Forelimb muscle (tissue), 1 donor: ENCODE measurements around the gene CNRIP1. TPM values are rescaled to one million over a fixed set of nuclear protein-coding genes. Genes with fewer than 3 reads are reported as not detected.
"Not testable (repeated sequence)": the region's sequence is repeated elsewhere in the genome, so short reads cannot be mapped to it uniquely, and the experiment has no call there.

Source experiments
- DNase-seq: peaks from one replicate; pipeline ENCODE4 v3.0.0-alpha.2; 2013; ENCODE audit warnings: low read depth
- polyA plus RNA-seq: library from polyadenylated mRNA; unstranded; fragments of 120-200 nt; gene quantifications from one replicate; pipeline ENCODE4 v1.2.1, GENCODE V29; 2013; ENCODE audit not compliant: insufficient read length

CNRIP1 gene
- polyA plus RNA-seq, 1 donor, result 20.1 TPM

- no peak for DNase-seq
These were observed 20.7 kb upstream of the CNRIP1 start for GRCh38 chr2:68340226-68341061.

GRCh38 chr2:68336192-68336591 is 16.4 kb upstream of the CNRIP1 start:
- DNase-seq, result no peak

GRCh38 chr2:68333931-68334330 is 14.2 kb upstream of the CNRIP1 start:
- DNase-seq, result no peak

DNA sequence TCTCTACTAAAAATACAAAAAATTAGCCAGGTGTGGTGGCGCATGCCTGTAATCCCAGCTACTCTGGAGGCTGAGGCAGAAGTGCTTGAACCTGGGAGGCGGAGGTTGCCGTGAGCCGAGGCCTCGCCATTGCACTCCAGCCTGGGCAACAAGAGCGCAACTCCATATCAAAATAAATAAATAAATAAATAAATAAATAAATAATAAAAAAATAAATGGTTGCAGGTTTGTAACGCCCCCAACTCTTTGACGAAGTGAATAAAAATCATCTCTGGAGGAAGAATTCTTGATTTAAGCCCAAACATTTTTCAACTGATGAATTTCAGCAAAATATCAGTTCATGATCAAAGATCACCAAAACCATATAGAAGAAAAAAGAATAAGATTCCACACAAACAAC is 13.3 kb upstream of the CNRIP1 start:
- no peak for DNase-seq

DNA sequence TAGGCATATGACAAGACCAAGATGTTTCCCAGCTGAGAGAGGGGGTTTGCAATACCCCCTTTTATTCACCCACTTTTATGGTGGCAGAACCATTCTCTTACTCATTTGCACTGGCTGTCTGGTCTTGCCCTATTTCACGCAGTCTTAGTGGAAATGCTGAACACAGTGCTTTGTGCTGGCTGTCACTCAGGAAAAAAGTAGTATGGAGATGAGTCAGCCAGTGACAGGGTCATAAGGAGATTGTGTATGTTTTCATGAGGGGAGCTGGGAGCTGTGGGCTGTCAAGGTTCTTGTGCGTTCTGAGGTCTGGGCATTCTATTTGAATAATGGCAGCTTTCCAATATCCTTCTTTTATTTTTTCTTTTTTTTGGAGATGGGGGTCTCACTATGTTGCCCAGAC is 10.9 kb upstream of the CNRIP1 start:
- no peak for DNase-seq

DNA sequence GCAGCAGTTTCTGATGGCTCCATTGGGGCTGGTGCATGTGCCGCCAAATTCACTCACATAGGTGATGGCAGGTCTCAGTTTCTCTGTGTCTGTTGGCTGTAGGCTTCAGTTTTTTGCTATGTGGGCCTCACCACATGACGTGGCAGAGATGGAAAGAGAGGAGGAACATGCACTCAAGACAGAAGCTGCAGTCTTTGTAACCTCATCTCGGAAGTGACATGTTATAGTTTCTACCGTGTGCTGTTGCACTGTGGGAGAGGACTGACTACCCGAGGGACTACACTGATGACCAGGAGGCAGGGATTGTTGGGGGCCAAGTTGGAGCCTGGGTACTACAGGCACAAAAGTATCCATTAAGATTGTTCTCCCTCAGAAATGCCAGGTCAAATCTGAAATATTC is 9.2 kb upstream of the CNRIP1 start:
- no peak for DNase-seq

DNA sequence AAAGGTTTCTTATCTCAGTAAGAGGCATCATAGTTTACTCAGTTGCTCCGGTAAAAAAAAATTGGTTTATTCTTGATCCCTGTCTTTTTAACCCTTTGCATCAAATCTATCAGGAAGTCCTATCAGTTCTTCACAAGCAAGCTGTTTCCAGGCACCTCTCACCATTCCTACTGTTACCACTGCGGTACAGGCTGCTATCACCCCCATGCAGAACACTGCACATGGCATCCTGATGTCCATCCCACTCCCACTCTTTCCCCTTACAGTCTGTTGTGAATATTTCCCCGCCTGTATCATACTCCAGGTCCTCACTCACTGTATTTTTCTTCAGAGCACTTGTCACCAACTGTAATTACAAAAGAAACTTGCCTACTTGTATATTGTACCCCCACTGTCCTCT is 5.3 kb upstream of the CNRIP1 start:
- no peak for DNase-seq

GRCh38 chr2:68320118-68320641 is 431 bp upstream of the CNRIP1 start:
- no peak for DNase-seq

GRCh38 chr2:68318914-68319397 is 793 bp downstream of the CNRIP1 start:
- no peak for DNase-seq

DNA sequence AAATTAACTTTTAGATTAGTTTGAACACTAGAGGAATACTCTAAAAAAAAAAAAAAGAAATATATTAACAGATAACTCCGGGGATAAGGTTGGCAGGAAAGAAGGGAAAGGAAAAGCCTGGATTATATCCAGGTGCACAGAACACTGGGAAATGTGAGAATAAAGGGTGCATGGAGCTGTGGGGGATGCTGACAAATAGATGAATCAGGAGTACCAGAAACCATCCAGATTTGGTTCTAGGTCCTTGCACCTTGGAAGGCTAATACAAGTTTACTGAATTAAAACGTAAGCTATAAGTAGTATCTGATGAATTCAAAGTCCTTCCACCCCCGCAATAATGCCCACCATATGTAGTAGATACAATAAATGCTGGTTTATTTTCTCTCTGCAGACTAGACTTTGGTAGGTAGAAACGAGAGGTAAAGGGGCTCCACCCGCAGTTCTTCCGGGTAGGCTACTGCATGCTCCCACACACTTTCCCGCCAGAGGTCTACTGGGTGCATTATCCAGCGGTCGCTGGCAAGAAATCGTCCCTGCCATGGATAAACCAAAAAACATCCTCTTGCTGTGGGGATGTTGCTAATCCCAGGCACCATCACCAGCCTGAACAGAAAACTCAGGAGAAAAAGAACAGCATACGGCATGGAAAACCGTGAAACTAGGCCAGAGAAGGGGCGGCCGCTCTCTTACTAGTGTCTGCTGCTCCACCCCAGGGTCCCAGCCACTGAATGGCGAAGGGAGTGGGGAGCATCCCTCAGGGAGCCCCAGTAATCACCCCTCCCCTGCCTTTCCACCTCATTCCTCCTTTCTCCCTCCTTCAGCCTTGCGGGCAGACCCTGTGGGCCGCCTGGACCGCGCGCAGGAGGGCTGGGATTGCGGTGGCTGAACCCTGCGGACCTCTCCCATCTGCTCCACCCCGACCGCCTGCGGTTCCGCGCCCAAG is 1.5 kb downstream of the CNRIP1 start:
- no peak for DNase-seq

GRCh38 chr2:68316111-68316510 is 3.6 kb downstream of the CNRIP1 start:
- DNase-seq, result no peak

DNA sequence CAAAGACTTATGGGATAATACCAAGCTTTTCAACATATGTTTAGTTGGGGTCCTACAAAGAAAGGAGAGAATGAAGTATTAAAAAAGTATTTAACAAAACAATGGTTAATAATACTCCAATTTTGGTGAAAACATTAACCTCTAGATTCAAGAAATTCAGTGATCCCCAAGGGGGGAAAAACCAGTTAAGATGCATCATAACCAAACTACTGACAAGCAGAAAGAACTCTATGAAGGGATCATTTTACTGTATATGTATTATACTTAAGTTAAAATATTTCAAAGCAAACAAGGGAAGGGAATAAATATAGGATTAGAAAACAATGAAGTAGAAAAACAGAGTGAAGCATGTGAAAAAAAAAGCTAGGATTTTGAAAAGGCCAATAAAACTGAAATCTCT is 8.7 kb downstream of the CNRIP1 start:
- DNase-seq, result no peak

DNA sequence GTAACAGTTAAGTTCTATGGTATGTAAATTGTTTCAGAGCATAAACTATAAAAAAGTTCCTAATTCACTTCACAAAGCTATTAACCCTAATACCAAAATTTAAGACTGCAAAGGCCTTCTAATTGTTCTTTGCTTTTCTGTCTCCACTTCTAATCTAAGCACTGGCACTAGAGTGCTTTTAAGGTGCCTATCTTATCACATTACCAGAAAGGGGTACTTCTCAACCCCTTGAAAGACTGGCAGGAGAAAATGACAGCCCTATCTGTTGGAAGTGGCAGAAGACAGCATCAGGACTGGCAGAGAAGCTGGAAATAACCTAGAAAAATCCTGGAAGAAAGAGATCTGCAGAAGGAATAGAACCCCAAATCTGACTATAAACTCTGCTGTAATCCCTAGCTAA is 10.3 kb downstream of the CNRIP1 start:
- no peak for DNase-seq

GRCh38 chr2:68303902-68304272 is 15.9 kb downstream of the CNRIP1 start:
- DNase-seq, result not testable (repeated sequence)

- no peak for DNase-seq
These were observed 16.5 kb downstream of the CNRIP1 start for GRCh38 chr2:68303033-68303901.

GRCh38 chr2:68302281-68302875 is 17.4 kb downstream of the CNRIP1 start:
- DNase-seq, result no peak

- no peak for DNase-seq
These were observed 24.2 kb downstream of the CNRIP1 start for GRCh38 chr2:68295516-68295915.

DNA sequence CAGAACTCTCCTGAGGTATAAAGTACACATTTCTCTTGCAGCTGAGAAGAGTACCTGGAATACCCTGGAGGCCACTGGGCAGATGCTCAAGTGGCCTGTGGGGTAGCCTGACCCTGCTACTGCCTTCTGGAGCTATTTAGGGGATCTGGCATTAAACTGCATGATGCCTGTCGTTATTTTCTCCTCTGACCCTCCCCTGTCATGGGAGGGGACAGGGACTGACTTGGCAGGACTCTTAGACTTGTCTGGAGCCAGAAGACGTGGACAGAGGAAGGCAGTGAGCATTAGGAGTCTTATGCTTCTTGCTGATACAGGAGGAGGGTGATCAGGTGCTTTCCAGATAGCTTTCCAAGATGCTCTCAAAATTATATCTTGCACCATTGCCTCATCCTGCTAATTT is 24.8 kb downstream of the CNRIP1 start:
- DNase-seq, result no peak

DNA sequence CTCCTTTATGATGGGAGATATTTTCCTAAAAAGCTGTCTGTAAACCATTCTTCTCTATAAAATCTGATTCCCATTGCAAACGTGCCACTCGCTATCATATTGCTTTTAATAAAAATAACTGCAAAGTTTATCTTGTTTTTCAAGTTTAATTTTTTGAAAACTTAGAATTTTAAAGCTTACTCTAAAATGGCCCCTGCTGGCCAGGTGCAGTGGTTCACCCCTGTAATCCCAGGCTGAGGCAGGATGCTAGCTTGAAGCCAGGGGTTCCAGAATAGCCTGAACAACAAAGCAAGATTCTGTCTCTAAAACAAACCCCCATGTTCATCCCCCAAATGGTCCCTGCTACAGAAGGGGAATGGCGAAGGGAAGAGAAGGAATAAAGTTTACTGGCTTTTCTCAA is 25.6 kb downstream of the CNRIP1 start:
- DNase-seq, result no peak

DNA sequence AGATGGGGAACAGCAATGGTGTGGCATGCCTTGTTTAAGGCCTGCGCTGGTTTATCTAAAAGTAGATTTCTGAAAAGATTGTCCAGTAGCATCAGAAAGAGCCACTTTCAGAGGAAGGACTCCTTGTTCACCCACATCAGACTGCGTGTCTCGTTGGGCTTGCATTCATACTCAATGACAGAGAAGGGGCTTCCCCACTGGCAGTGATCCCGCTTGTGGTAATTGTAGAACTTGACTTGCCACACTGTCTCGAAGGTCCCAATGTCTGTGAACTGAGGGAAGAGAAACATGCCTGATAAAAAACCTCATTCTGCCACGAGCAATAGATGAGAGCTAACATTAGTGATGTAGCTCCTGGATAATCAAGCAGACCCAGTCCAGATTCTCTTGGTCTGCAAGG is 26.0 kb downstream of the CNRIP1 start:
- no peak for DNase-seq

DNA sequence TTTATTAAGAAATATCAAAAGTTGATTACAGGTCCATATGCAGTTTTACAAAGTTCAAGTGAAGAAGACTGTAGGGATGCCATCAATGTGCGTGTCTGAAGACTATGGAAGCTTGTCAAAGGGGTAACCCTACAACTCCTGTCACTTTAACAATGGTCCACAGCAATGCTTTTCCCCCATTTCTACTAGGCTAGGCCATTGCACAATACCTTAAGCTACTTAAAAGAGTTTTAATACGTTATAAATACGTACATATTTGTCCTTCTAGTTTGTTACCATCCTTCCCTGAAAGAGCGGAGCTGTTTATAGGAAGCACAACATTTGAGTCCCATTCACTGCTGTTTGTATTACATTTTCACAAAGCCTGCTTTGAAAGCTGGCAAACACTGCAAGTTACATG is 26.7 kb downstream of the CNRIP1 start:
- no peak for DNase-seq
